Glutamatergic neuron (in vitro differentiated cells): ENCODE results near the gene CLSTN2. TPM values are rescaled to one million over a fixed set of nuclear protein-coding genes. Genes with fewer than 3 reads are reported as not detected.

Experiments used
- DNase-seq: peaks from one replicate; pipeline ENCODE4 v3.0.0; 2022
- H3K27ac Mint-ChIP-seq: one replicate; pipeline ENCODE4 v1.8.0; 2020; ENCODE audit warnings: mild to moderate bottlenecking, mixed read lengths, inconsistent platforms; ENCODE audit not compliant: unreplicated experiment
- H3K27me3 Mint-ChIP-seq: one replicate; pipeline ENCODE4 v1.8.0; 2020; ENCODE audit warnings: mild to moderate bottlenecking, moderate library complexity, mixed read lengths, inconsistent platforms; ENCODE audit not compliant: unreplicated experiment
- H3K36me3 Mint-ChIP-seq: one replicate; pipeline ENCODE4 v1.8.0; 2020; ENCODE audit warnings: mild to moderate bottlenecking, mixed read lengths, inconsistent platforms; ENCODE audit not compliant: unreplicated experiment
- H3K4me1 Mint-ChIP-seq: one replicate; pipeline ENCODE4 v1.8.0; 2020; ENCODE audit warnings: mild to moderate bottlenecking, low read depth, mixed read lengths, inconsistent platforms; ENCODE audit not compliant: unreplicated experiment
- H3K4me3 Mint-ChIP-seq: one replicate; pipeline ENCODE4 v1.8.0; 2020; ENCODE audit warnings: mild to moderate bottlenecking, mixed read lengths, inconsistent platforms; ENCODE audit not compliant: unreplicated experiment
- H3K9me3 Mint-ChIP-seq: one replicate; pipeline ENCODE4 v1.8.0; 2020; ENCODE audit warnings: mild to moderate bottlenecking, moderate library complexity, mixed read lengths, inconsistent platforms; ENCODE audit not compliant: unreplicated experiment
- total RNA-seq: library from RNA; stranded (reverse); fragmentation: NEBNext Ultra II Directional; extraction: Animal tissue kit (Norgen Biotek cat#: 25700); gene quantifications from one replicate; pipeline ENCODE4 v1.2.1, GENCODE V29; 2021; ENCODE audit not compliant: unreplicated experiment
- TF ChIP-seq, protein P1 (sequence below): fragments of 200-600 bp; sonication (generic); IDR thresholded peaks from one replicate; pipeline ENCODE4 v1.5.0; 2021; ENCODE audit not compliant: partially characterized antibody, unreplicated experiment

The CLSTN2 gene
- total RNA-seq, 1 donor from 2014 or later, result 3.1 TPM

DNA sequence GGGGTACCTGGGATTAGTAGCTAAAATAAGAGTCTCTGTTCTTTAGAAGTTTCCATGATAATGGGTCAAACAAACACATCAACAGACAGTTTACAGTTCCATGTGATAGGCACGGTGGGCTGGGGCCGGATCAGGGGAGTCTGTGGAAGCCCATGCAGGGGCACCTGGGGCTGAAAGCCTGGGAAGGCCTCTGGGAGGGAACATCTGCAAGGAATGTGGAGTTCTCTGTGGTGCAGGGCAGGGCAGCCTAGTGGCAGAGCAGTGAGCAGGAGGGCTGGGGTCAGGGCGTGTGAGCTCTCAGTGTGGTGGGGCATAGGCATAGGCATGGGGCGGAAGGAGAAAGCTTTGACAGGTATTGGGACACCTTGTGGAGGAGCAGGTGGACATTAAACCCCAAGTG is 535.2 kb downstream of the CLSTN2 start:
- TF ChIP-seq, protein P1, sequence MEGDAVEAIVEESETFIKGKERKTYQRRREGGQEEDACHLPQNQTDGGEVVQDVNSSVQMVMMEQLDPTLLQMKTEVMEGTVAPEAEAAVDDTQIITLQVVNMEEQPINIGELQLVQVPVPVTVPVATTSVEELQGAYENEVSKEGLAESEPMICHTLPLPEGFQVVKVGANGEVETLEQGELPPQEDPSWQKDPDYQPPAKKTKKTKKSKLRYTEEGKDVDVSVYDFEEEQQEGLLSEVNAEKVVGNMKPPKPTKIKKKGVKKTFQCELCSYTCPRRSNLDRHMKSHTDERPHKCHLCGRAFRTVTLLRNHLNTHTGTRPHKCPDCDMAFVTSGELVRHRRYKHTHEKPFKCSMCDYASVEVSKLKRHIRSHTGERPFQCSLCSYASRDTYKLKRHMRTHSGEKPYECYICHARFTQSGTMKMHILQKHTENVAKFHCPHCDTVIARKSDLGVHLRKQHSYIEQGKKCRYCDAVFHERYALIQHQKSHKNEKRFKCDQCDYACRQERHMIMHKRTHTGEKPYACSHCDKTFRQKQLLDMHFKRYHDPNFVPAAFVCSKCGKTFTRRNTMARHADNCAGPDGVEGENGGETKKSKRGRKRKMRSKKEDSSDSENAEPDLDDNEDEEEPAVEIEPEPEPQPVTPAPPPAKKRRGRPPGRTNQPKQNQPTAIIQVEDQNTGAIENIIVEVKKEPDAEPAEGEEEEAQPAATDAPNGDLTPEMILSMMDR, result no peak
- peak overlapping the region; percentile 16 for H3K27ac Mint-ChIP-seq
- peaks cover 2% of the 10 kb centered on the region for H3K9me3 Mint-ChIP-seq
- H3K27me3 Mint-ChIP-seq, result peaks cover 3% of the 10 kb centered on the region
- no peaks in the 10 kb centered on the region for H3K36me3 Mint-ChIP-seq
- no peak for DNase-seq
- no peak overlapping the region for H3K4me3 Mint-ChIP-seq
- H3K4me1 Mint-ChIP-seq, result peaks cover 15% of the 10 kb centered on the region

DNA sequence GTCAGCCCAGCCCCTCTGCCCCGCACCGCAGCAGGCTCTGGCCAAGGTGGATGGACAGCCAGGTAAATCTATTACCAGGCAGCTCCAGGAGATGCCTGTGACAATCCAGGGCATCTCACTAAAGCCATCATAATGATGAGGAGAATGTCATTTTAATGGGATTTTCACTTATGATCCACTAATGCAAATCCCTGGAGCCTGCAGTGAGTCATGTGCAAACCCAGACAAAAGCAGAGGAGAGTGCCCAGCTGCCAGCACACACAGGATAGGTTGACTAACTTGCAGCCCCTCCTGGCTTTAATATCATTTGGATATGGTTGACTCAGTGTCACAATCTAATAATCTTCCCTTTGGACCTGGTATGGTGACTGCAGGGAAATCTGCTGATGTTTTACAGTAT is 536.0 kb downstream of the CLSTN2 start:
- Mint-ChIP-seq H3K36me3 (no peaks in the 10 kb centered on the region), H3K27me3 (peaks cover 3% of the 10 kb centered on the region)
- TF ChIP-seq, protein P1, result no peak

DNA sequence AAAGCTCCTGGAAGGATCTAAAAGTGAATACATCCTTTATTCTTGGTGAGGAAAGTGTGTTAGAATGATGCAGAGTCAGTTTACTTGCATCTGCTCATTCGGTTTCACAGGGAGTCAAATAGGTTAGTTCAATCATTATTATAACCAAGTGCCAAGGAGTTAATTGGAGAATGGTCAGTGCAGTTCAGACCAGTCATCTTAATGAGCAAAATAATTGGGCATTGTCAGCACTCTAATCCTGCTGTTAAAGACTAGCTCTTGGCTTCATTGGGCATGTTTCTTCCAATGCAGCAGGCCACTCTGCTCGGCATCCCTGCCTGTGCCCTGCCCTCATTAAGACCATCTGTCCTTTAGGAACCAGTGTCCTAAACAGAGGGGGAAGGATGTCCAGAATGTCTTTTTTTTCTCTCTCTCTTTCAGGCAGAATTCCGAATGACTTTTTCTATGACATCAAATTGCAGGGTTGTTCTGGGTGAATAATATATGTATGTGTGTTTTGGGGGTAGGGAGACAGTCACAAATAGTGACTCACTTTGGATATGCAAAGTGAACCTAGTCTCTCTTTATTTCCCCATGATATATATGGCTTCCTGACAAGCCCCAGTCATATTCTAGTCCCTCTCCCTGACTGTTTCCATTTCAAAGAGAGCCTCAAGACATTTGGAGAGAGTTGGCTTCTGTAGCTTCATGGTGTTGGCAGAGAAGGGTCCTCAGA is 537.5 kb downstream of the CLSTN2 start:
- H3K4me3 Mint-ChIP-seq, result no peak overlapping the region
- H3K4me1 Mint-ChIP-seq, result peaks cover 15% of the 10 kb centered on the region
- H3K9me3 Mint-ChIP-seq, result peaks cover 2% of the 10 kb centered on the region
- no peak for DNase-seq
- H3K27ac Mint-ChIP-seq, result no peak overlapping the region
- TF ChIP-seq, protein P1, result no peak
- H3K27me3 Mint-ChIP-seq, result peaks cover 3% of the 10 kb centered on the region
- no peaks in the 10 kb centered on the region for H3K36me3 Mint-ChIP-seq

More for the DNA sequence above, 536.0 kb downstream of the CLSTN2 start:
- Mint-ChIP-seq H3K4me1 (peaks cover 15% of the 10 kb centered on the region), H3K27ac (peak overlapping the region; percentile 12), H3K4me3 (no peak overlapping the region), H3K9me3 (peaks cover 2% of the 10 kb centered on the region)
- peak; percentile 31 for DNase-seq

DNA sequence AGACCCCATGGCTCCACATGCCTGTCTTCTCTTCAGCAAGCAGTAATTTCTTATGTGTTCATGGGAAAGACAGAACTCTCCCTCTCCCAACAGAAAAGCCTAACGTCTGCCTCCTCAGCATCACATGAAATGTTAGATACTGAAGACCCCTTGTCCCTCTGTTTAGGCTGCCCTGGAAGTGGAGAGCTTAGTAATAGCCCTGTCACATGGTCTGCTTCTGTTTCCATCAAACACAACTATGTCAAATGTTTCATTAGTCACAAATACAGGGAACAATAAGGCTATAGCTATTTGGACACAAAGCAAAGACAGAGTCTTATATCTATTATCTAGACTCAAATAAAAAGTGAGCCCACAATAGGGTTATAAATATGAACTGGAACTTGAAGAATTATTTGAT is 552.6 kb downstream of the CLSTN2 start:
- peaks cover 4% of the 10 kb centered on the region for H3K9me3 Mint-ChIP-seq
- TF ChIP-seq, protein P1, result no peak
- H3K27ac Mint-ChIP-seq, result no peak overlapping the region
- H3K4me1 Mint-ChIP-seq, result no peaks in the 10 kb centered on the region
- H3K4me3 Mint-ChIP-seq, result no peak overlapping the region
- no peaks in the 10 kb centered on the region for H3K27me3 Mint-ChIP-seq
- peaks cover 15% of the 10 kb centered on the region for H3K36me3 Mint-ChIP-seq
- DNase-seq, result no peak

DNA sequence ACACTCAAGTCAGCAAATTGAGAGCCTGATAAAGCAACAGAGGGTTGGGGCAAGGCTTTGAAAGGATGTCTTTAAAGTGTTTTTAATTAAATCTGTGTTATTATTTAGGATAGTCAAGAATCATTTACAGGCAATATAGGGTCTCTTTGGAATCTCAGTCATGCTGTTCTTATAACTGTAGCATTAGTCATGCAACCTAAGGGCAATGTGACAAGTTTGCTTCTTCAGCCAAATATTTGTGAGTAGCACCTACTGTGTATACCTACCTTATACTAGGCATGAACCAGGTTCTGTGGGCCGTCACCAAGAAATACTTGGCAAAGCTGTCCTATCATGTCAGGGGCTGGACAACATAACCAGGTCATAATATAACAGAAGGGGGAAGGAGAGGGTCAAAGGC is 558.3 kb downstream of the CLSTN2 start:
- Mint-ChIP-seq H3K4me1 (no peaks in the 10 kb centered on the region), H3K36me3 (no peaks in the 10 kb centered on the region)

More for the DNA sequence above, 558.3 kb downstream of the CLSTN2 start:
- TF ChIP-seq, protein P1, result no peak
- Mint-ChIP-seq H3K27me3 (peaks cover 3% of the 10 kb centered on the region), H3K9me3 (peaks cover 2% of the 10 kb centered on the region), H3K27ac (no peak overlapping the region), H3K4me3 (no peak overlapping the region)
- no peak for DNase-seq
